ENCODE data around the gene TTL.
A peak's percentile ranks its signal among the peaks of the same experiment; 100 is the strongest.
"Not testable (repeated sequence)": the region's sequence is repeated elsewhere in the genome, so short reads cannot be mapped to it uniquely, and the experiment has no call there.

The TTL gene

DNA sequence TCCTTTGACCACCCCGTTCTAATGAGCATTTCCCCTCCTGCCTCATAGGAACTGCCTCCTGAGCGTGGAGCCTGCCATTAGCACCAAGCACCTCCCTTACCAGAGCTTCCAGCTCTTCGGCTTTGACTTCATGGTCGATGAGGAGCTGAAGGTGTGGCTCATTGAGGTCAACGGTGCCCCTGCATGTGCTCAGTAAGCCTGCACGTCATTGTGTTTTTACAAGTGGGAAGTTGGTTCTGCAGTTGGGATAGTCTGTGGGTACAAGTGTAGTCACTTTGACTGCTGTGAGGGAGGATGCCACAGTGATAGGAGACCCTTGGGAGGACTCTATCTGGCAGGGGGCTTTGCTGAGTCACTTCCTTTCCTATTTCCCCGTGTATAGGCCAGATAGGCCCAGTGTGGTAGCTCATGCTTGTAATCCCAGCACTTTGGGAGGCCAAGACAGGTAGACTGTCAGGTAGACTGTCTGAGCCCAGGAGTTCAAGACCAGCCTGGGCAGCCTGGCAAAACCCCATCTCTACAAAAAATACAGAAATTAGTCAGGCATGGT is 38.4 kb downstream of the TTL start:
- no peak for DNase-seq (ENCODE audit: low spot score)

DNA sequence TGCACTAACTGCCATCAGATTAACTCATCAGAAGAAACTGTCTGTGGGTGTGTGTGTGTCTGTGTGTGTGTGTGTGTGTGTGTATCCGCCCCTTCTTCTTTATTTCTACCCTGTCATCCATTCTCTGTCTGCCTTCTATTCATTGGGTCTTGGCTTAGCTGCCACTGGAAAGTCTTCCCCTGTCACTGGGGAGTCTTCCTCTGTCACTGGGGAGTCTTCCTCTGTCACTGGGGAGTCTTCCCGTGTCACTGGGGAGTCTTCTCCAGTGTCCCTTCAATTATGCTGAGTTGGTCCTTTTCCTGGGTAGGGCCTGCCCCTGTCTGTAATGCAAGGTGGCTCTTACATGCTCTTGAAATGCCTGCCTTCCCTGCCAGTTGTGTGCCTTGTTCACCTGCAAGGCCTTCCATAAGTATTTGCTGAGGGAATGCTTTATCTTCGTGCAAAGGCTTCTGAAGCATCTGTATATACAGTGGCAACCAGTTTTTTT is 41.4 kb downstream of the TTL start:
- no peak for DNase-seq (ENCODE audit: low spot score)

DNA sequence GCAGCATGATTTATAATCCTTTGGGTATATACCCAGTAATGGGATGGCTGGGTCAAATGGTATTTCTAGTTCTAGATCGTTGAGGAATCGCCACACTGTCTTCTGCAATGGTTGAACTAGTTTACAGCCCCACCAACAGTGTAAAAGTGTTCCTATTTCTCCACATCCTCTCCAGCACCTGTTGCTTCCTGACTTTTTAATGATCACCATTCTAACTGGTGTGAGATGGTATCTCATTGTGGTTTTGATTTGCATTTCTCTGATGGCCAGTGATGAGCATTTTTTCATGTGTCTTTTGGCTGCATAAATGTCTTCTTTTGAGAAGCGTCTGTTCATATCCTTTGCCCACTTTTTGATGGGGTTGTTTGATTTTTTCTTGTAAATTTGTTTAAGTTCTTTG is 42.3 kb downstream of the TTL start:
- DNase-seq (ENCODE audit: low spot score): not testable (repeated sequence)

DNA sequence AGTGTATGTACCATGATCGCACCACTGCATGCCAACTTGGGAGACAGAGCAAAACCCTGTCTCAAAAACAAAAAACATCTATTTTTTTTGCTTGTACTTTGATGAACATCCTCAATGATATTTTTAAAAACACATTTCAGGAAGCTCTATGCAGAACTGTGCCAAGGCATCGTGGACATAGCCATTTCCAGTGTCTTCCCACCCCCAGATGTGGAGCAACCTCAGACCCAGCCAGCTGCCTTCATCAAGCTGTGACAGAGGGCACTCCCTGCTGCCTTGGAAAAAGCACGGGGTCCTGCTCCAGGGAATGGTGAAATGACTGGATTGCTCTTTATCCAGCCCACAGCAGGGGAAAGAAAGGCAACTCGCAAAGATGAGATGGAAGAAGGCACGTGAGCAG is 46.6 kb downstream of the TTL start:
- DNase-seq (ENCODE audit: low spot score): no peak

DNA sequence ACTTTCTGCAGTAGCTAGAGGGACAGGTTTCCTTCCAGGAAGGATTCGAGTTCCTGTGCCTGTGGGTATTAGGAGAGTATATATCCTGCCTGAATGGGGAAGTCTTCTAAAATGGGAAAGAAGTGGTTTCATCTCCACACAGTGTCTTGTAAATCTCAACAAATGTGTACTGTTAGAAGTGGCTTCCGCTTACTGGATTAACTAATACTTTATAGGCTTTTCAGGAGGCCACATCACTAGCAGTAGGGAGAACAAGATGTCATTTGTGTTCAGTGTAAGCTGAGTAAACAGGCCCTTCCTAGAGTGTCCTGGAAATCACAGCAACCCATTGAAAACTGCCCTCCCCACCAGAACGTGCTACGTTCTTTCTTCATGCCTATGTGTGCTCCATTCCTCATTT is 47.8 kb downstream of the TTL start:
- DNase-seq (ENCODE audit: low spot score): no peak

DNA sequence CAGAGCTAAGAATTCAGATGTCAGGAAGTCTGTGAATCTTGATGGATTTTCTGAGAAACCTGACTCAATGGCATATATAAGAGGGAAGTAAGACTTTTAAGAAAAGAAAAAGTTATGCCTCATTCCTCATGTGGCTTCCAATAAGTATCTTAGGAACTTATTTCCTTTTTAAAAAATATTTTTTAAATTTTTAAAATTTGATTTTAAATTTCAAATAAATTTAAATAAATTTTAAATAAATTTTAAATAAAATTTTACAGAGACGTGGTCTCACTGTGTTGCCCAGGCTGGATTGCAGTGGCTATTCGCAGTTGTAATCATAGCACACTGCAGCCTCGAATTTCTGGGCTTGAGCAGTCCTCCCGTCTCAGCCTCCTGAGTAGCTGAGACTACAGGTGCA is 48.8 kb downstream of the TTL start:
- DNase-seq (ENCODE audit: low spot score): no peak

DNA sequence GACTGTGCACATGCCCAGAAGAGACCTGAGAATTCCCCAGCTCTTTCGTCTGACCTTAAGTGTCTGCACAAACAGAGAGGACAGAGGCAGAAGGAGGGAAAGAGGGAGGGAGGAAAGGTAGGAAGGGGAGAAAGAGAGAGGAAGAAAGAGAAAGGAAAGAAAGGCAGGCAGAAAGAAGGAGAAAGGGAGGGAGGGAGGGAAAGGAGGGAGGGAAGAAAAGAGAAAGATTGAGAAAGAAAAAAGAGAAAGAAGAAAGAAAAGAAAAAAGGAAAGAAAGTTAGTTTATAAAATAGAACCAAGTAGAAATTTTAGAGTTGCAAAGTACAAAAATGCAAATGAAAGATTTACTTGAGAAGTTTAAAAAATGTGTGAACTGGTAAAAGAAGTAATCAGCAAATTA is 52.9 kb downstream of the TTL start:
- no peak for DNase-seq (ENCODE audit: low spot score)

DNA sequence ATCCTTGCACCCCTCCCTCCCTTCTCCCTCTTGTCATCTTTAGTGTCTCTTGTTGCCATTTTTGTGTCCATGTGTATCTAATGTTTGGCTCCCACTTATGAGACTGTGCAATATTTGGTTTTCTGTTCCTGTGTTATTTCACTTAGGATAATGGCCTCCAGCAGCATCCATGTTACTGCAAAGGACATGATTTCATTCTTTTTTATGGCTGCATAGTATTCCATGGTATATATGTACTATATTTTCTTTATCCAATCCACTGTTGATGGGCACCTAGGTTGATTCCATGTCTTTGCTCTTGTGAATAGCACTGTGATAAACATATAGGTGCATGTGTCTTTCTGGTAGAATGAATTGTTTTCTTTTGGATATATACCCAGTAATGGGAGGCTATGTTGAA is 54.7 kb downstream of the TTL start:
- DNase-seq (ENCODE audit: low spot score): not testable (repeated sequence)

DNA sequence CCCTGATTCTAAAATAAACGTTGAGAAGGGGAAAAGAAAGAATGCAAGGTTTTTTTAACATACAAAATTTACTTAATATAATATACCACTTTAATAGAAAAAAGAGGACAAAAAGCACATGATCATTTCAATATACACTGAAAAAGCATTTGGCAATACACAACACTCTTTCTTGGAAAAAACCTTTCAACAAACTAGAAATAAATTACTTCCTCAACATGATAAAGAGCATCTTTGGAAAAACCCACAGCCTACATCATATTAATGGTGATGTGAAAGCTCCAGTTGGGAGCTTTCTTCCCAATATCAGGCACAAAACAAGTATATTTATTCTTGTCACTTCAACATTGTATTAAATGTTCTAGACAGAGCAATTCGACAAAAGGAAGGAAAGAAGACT is 57.4 kb downstream of the TTL start:
- DNase-seq (ENCODE audit: low spot score): no peak

DNA sequence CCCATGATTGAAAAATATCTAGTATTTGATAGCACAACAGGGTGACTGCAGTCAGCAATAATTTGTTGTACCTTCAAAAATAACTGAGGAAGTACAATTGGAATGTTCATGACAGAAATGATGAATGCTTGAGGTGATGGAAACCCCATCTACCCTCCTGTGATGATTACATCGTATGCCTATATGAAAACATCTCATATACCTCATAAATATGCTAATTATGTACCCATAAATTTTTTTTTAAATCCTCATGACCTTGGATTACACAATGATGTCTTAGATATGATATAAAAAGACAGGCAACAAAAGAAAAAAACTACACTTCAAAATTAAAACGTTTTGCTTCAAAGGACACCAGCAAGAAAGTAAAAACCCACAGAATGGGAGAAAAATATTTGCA is 59.0 kb downstream of the TTL start:
- no peak for DNase-seq (ENCODE audit: low spot score)

DNA sequence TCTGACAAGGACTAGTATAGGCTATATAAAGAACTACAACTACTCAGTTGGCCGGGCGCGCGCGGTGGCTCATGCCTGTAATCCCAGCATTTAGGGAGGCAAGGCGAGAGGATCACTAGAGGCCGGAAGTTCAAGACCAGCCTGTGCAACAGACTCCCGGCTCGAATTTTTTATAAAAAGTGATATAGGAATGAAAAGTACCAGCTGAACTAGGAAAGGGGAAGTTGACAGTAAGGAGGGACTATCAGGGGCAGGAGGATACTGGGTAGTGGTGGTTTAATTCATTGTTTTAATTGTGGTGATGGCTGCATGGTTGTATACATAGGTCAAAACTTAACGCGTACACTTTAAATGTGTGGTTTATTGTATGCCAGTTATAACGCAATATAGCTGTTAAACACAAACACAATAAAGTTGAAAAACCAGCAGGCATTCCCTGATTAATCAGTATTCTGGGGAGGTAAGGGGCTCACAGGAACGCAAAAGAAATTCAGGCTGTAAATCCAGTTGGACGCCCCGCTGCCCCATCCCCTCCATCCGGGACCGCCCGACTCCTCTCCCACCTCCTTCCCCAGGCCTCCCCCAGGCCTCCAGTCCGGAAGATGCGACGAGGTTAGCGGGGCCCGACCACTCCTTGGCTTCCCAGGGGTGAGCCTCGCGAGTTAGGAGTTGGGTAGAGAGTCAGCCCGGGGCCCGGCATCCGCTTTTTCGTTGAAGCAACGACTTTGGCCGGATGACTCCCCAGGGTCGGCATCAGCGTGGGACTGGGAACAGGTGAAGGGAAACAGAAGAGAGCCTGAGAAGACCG is 59.6 kb downstream of the TTL start:
- peak; percentile 10 for DNase-seq (ENCODE audit: low spot score)

DNA sequence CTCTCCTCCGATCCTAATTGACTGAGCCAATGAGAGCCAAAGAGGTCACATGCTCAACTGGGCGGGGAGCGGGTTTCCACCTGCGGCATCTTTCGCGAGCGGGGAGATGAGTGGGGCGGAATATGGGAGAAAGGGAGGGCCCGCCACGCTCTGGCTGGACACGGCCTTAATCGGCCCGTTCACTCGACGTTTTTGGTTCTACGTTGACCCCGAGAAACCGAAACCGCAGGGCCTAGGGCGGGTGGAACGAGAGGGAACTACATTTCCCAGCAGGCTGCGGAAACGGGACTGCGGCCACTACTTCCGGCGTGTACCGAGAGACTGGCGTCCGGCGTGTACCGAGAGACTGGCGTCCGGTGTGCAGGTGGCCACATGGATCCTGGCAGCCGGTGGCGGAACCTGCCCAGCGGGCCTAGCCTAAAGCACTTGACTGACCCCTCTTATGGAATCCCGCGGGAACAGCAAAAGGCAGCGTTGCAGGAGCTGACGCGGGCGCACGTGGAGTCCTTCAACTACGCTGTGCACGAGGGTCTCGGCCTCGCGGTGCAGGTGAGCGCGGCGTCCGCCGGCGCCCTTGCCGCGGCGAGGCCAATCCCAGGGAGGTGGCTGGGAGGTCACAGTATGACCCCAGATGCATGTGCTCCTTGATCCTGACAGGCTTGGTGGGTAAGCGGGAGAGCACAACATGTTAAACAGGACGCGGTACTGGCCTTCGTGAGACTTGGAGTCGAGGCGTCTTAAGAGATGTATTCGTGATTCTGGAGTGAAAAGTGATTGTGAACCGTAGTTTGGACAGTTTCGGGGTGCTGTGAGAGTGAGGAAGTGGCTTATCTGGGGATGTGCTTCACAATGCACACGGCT is 60.4 kb downstream of the TTL start, which contains the start of gene POLR1B:
TSS of gene POLR1B (plus strand) at position 343 of the 861 bp plus-strand sequence. CDS start at position 373, 30 bp downstream.
- DNase-seq (ENCODE audit: low spot score): peak; percentile 85

DNA sequence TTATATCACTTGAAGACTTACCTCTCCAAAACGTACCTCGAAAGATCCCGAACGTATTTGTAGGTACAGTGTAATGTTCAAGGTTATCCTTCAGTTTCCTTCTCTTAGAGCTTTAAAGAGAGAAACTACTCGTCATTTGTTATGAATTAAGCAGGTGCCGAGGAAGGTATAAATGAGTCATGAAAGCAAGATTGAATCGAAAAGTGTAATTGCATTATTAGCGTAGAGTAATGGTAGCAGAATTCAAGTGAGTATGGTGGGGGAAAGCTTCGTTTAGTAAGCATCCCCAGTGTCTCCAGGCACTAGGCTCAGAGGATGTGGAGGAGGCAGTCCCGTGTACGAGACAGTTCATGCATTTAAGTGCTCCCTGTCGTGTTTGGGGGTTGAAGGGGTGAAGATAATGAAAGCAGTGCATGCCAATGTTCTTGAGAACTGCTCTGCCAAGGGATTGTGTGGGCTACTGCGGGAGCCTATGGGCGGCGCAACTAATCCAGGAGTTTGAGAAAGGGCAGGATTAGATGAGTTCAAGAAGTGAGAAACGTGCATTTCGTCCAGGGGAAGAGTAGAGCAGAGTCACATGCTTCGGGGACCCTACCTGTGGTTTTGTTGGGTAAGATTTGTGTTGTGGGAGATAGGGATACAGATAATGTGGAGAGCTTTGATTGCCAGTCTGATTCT is 61.2 kb downstream of the TTL start:
- DNase-seq (ENCODE audit: low spot score): peak; percentile 33

DNA sequence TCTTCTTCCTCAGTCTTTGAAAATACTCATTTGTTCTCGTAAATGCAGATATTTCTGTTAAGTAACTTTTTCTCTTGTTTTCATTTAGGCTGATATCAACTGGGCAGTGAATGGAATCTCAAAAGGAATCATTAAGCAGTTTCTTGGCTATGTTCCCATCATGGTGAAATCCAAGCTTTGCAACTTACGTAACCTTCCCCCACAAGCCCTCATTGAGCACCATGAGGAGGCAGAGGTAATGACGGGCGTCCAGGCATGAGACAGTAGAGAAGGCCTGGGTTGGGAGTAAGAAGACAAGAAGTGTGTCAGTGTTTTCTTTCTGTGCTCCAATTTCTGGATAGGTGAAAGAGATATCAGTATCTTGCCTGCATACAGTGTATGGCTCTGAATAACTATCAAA is 65.4 kb downstream of the TTL start:
- no peak for DNase-seq (ENCODE audit: low spot score)

DNA sequence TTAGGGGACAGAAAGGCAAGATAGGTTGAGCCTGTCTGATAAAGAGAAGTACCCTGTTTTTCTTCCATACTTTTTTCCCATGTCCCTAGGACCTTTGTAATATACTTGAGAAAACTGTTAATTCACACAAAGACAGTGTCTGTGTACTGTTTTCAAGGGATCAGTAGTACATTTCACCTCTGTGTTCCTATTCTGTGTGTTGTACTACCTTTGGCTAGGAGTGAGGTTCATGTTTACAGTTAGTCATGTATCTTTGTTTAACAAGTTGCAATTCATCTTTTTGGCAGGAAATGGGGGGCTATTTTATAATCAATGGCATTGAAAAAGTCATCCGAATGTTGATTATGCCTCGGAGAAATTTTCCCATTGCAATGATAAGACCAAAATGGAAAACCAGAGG is 67.0 kb downstream of the TTL start:
- no peak for DNase-seq (ENCODE audit: low spot score)

DNA sequence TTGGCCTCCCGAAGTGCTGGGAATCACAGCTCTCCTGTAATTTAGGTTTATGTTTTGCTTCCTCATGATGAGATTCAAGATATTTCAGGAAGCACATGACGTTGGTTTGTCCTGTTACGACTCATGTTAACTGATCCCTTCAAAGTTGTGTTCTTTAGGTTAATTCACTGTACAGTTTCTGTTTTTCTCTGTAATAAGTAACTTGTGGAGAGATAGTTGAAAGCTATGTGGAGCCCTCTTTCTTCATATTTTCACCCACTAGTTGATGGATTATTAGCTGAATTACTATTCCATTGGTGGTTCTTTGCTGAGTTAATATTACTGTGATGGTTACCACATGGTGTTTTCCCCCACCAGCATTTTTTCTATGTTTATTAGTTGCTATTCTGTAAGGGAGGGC is 84.1 kb downstream of the TTL start:
- DNase-seq (ENCODE audit: low spot score): peak; percentile 41

DNA sequence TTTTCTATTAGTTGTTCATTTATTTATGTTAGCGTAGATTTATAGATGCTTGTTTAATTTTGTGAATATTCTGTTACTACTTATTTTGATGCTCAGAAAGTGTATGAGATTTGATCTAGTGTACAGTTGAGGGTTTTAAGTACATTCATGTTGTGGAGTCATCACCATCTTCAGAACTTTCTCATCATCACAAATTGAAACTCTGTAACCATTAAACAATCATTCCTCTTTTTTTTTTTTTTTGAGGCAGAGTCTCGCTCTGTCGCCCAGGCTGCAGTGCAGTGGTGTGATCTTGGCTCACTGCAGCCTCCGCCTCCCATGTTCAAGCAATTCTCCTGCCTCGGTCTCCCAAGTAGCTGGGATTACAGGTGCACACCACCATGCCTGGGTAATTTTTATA is 84.6 kb downstream of the TTL start:
- not testable (repeated sequence) for DNase-seq (ENCODE audit: low spot score)

DNA sequence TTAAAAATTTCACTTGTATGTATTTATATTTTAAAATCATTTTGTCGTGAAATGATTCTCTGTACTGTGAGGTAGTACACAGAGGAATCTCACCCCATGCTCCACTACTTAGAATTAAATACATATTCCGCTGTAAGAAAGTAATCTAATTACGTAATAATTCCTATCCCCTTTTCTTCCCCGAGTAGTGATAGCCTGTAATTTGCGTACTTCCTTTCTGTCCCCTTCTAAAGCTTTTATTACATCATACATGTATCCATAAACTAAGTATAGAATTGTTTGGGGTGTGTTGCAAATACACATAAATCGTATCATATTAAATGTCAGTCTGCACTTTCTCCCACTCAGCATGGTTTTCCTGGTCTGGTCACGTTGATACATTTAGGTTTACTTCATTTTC is 90.0 kb downstream of the TTL start:
- DNase-seq (ENCODE audit: low spot score): no peak

DNA sequence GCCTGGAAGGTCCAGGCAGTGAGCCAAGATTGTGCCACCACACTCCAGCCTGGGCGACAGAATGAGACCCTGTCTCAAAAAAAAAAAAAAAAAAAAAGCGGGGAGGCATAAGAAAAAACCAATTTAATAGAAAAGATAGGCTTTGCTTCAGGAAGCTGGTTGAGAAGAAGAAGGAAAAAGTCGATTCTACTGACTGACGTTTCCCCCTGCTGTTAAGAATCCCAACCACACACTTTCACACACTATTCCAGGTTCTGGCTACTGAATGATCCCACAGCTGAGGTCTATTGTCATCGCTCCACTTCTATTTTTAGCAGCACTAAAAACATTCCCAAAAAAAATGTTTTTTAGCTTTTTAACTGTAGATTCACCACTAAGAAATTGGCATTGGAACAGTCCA is 95.8 kb downstream of the TTL start:
- DNase-seq (ENCODE audit: low spot score): no peak

DNA sequence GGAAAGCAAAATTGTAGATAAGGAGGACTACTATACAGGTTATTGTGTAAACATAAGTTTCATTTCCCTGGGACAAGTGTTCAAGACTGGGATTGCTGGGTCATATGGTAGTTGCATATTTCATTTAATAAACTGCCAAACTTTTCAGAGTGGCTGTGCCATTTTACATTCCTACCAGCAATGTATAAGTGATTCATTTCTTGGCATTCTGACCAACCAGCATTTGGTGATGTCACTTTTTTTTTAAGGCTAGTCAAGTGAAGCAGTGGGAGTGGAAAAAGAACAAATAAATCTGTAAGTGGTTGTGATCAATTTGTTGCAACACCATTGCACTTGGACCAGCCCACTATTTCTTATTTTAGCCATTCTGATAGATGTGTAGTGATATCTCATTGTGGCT is 97.3 kb downstream of the TTL start:
- DNase-seq (ENCODE audit: low spot score): no peak

DNA sequence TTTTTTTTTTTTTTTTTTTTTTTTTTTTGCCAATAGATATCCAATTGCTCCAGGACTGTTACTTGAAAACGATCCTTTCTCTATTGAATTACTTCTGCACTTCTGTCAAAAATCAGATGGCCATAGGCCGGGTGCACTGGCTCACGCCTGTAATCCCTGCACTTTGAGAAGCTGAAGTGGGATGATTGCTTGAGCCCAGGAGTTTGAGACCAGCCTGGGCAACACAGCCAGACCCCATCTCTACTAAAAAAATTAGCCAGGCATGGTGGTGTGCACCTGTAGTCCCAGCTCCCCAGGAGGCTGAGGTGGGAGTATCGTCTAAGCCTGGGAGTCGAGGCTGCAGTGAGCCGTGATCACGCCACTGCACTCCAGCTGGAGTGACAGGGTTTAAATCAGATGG is 98.1 kb downstream of the TTL start:
- no peak for DNase-seq (ENCODE audit: low spot score)

DNA sequence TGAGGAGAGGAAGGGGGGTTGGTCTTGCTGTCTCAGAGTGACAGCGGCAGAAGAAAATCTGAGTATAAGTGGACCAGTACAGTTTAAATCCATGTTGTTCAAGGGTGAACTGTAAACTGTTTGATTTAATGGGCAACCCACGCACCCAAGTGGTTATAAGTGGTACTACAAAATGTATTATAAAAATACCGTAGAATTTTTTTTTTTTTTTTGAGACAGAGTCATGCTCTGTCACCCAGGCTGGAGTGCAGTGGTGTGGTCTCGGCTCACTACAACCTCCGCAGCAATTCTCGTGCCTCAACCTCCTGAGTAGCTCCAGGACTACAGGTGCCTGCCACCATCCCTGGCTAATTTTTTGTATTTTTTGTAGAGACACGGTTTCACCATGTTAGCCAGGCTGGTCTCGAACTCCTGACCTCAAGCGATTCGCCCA is 100.4 kb downstream of the TTL start:
- DNase-seq (ENCODE audit: low spot score): peak; percentile 68
